DMS79 treated with DMSO at 0.1 percent for 48 hours (cell line): ENCODE results near the gene MARCHF10.
"Not testable (repeated sequence)": the region's sequence is repeated elsewhere in the genome, so short reads cannot be mapped to it uniquely, and the experiment has no call there.

Source experiments
- DNase-seq: peaks from one replicate; lab custom pipeline; 2025; lab: John Stamatoyannopoulos, UW

MARCHF10 gene

GRCh38 chr17:62790564-62790986 lies 17.5 kb downstream of the MARCHF10 start:
- DNase-seq: no peak

- DNase-seq: no peak
These were observed 20.7 kb downstream of the MARCHF10 start for GRCh38 chr17:62787366-62787765.

GRCh38 chr17:62786646-62787045 lies 21.5 kb downstream of the MARCHF10 start:
- no peak for DNase-seq

GRCh38 chr17:62785983-62786382 lies 22.1 kb downstream of the MARCHF10 start:
- DNase-seq: not testable (repeated sequence)

- DNase-seq: no peak
These were observed 25.3 kb downstream of the MARCHF10 start for GRCh38 chr17:62782730-62783270.

- DNase-seq: no peak
These were observed 26.3 kb downstream of the MARCHF10 start for GRCh38 chr17:62781831-62782251.

GRCh38 chr17:62781356-62781755 lies 26.8 kb downstream of the MARCHF10 start:
- peak; percentile 63 for DNase-seq

- no peak for DNase-seq
These were observed 27.2 kb downstream of the MARCHF10 start for GRCh38 chr17:62780951-62781350.

- peak; percentile 49 for DNase-seq
These were observed 27.8 kb downstream of the MARCHF10 start for GRCh38 chr17:62780269-62780668.

- DNase-seq: peak; percentile 77
These were observed 29.0 kb downstream of the MARCHF10 start for GRCh38 chr17:62778990-62779681.

GRCh38 chr17:62775876-62776275 lies 32.2 kb downstream of the MARCHF10 start:
- DNase-seq: no peak

GRCh38 chr17:62774338-62774737 lies 33.8 kb downstream of the MARCHF10 start:
- no peak for DNase-seq

- no peak for DNase-seq
These were observed 40.1 kb downstream of the MARCHF10 start for GRCh38 chr17:62767997-62768396.

- no peak for DNase-seq
These were observed 42.8 kb downstream of the MARCHF10 start for GRCh38 chr17:62765351-62765750.

GRCh38 chr17:62763891-62764600 lies 44.1 kb downstream of the MARCHF10 start:
- no peak for DNase-seq

- no peak for DNase-seq
These were observed 46.2 kb downstream of the MARCHF10 start for GRCh38 chr17:62761884-62762283.

GRCh38 chr17:62760945-62761267 lies 47.2 kb downstream of the MARCHF10 start:
- DNase-seq: no peak

GRCh38 chr17:62760059-62760944 lies 47.8 kb downstream of the MARCHF10 start:
- DNase-seq: no peak

- no peak for DNase-seq
These were observed 50.6 kb downstream of the MARCHF10 start for GRCh38 chr17:62757500-62757951.

- DNase-seq: no peak
These were observed 51.9 kb downstream of the MARCHF10 start for GRCh38 chr17:62756198-62756597.

- no peak for DNase-seq
These were observed 52.8 kb downstream of the MARCHF10 start for GRCh38 chr17:62755141-62755851.

GRCh38 chr17:62754631-62755030 lies 53.5 kb downstream of the MARCHF10 start:
- DNase-seq: no peak
